ENCODE measurements around the gene PBX3.

- TF ChIP-seq ZNF274 (IDR thresholded peaks at IDR 0.05; ENCODE audit: low read depth, low read length) (no peak), SUZ12 (IDR thresholded peaks at IDR 0.05; ENCODE audit: extremely low read depth, insufficient read depth, insufficient read length) (no peak)
Measured at GRCh38 chr9:125747765-125748445, 732 bp downstream of the PBX3 start.

Data from NT2/D1 (cell line).